Adipocyte (in vitro differentiated cells): ENCODE measurements around the gene THUMPD1.
"Not testable (repeated sequence)": the region's sequence is repeated elsewhere in the genome, so short reads cannot be mapped to it uniquely, and the experiment has no call there.

Experiments used
- DNase-seq: peaks from one replicate; pipeline ENCODE4 v3.0.0-alpha.2; 2015; ENCODE audit warnings: low read depth
- H3K27me3 ChIP-seq: replicated peaks from 2 replicates; pipeline ENCODE4 v1.7.0; 2013; ENCODE audit warnings: mild to moderate bottlenecking, low read length, moderate library complexity; ENCODE audit not compliant: control insufficient read depth, insufficient read depth
- H3K36me3 ChIP-seq: 2 replicates; pipeline ENCODE4 v1.7.0; 2013; ENCODE audit warnings: low read length, mild to moderate bottlenecking, moderate library complexity; ENCODE audit not compliant: control insufficient read depth, insufficient read depth, severe bottlenecking
- H3K4me1 ChIP-seq: 2 replicates; pipeline ENCODE4 v1.7.0; 2013; ENCODE audit warnings: mild to moderate bottlenecking, low read length, moderate library complexity; ENCODE audit not compliant: control insufficient read depth, insufficient read depth
- H3K4me3 ChIP-seq: 2 replicates; pipeline ENCODE4 v1.7.0; 2013; ENCODE audit warnings: mild to moderate bottlenecking, low read length, moderate library complexity
- H3K9ac ChIP-seq: 2 replicates; pipeline ENCODE4 v1.7.0; 2013; ENCODE audit warnings: mild to moderate bottlenecking, low read length, moderate library complexity
- H3K9me3 ChIP-seq: 2 replicates; pipeline ENCODE4 v1.7.0; 2013; ENCODE audit warnings: mild to moderate bottlenecking, low read length, moderate library complexity; ENCODE audit not compliant: control insufficient read depth

Gene THUMPD1

GRCh38 chr16:20726661-20727060, 15.0 kb downstream of the THUMPD1 start:
- DNase-seq, result no peak
- Histone ChIP-seq H3K4me3 (no peak overlapping the region), H3K4me1 (no peaks in the 10 kb centered on the region), H3K27me3 (no peaks in the 10 kb centered on the region), H3K9ac (no peak overlapping the region), H3K9me3 (no peaks in the 10 kb centered on the region), H3K36me3 (peaks cover 3% of the 10 kb centered on the region)

GRCh38 chr16:20720251-20720650, 21.4 kb downstream of the THUMPD1 start:
- H3K9me3 ChIP-seq, result no peaks in the 10 kb centered on the region
- no peak overlapping the region for H3K9ac ChIP-seq
- no peaks in the 10 kb centered on the region for H3K36me3 ChIP-seq
- no peak for DNase-seq
- H3K27me3 ChIP-seq, result no peaks in the 10 kb centered on the region
- H3K4me1 ChIP-seq, result no peaks in the 10 kb centered on the region
- no peak overlapping the region for H3K4me3 ChIP-seq

- H3K36me3 ChIP-seq, DNase-seq, H3K9ac ChIP-seq, H3K4me3 ChIP-seq, H3K27me3 ChIP-seq, H3K4me1 ChIP-seq, H3K9me3 ChIP-seq: not testable (repeated sequence)
These were observed 23.9 kb downstream of the THUMPD1 start for GRCh38 chr16:20717718-20718117.

GRCh38 chr16:20711277-20711911, 30.2 kb downstream of the THUMPD1 start:
- H3K9ac ChIP-seq, result no peak overlapping the region
- DNase-seq, result no peak
- H3K4me3 ChIP-seq, result no peak overlapping the region
- no peaks in the 10 kb centered on the region for H3K36me3 ChIP-seq
- no peaks in the 10 kb centered on the region for H3K27me3 ChIP-seq
- H3K9me3 ChIP-seq, result peaks cover under 1% of the 10 kb centered on the region
- H3K4me1 ChIP-seq, result no peaks in the 10 kb centered on the region

GRCh38 chr16:20708129-20708528, 33.5 kb downstream of the THUMPD1 start:
- not testable (repeated sequence) for H3K9me3 ChIP-seq, H3K9ac ChIP-seq, H3K36me3 ChIP-seq, H3K4me1 ChIP-seq, H3K27me3 ChIP-seq, DNase-seq, H3K4me3 ChIP-seq

- no peaks in the 10 kb centered on the region for H3K4me1 ChIP-seq
- H3K36me3 ChIP-seq, result no peaks in the 10 kb centered on the region
- no peak for DNase-seq
- H3K9me3 ChIP-seq, result peaks cover 3% of the 10 kb centered on the region
- H3K4me3 ChIP-seq, result no peak overlapping the region
- no peaks in the 10 kb centered on the region for H3K27me3 ChIP-seq
- no peak overlapping the region for H3K9ac ChIP-seq
These were observed 34.2 kb downstream of the THUMPD1 start for GRCh38 chr16:20707461-20707860.

- not testable (repeated sequence) for H3K4me1 ChIP-seq, H3K36me3 ChIP-seq, H3K9ac ChIP-seq, H3K4me3 ChIP-seq, H3K27me3 ChIP-seq, DNase-seq, H3K9me3 ChIP-seq
These were observed 35.6 kb downstream of the THUMPD1 start for GRCh38 chr16:20705972-20706371.

GRCh38 chr16:20704281-20704680, 37.3 kb downstream of the THUMPD1 start:
- no peak for DNase-seq
- H3K9me3 ChIP-seq, result peaks cover 3% of the 10 kb centered on the region
- no peaks in the 10 kb centered on the region for H3K36me3 ChIP-seq
- H3K9ac ChIP-seq, result no peak overlapping the region
- H3K4me1 ChIP-seq, result no peaks in the 10 kb centered on the region
- no peak overlapping the region for H3K4me3 ChIP-seq
- peaks cover 8% of the 10 kb centered on the region for H3K27me3 ChIP-seq

GRCh38 chr16:20701692-20702091, 39.9 kb downstream of the THUMPD1 start:
- H3K9me3 ChIP-seq, H3K36me3 ChIP-seq, H3K9ac ChIP-seq, H3K4me1 ChIP-seq, H3K4me3 ChIP-seq, DNase-seq: not testable (repeated sequence)
- H3K27me3 ChIP-seq, result peaks cover 13% of the 10 kb centered on the region

GRCh38 chr16:20696618-20697017, 45.0 kb downstream of the THUMPD1 start:
- Histone ChIP-seq H3K9ac (no peak overlapping the region), H3K4me1 (no peaks in the 10 kb centered on the region), H3K27me3 (peaks cover 13% of the 10 kb centered on the region), H3K4me3 (no peak overlapping the region), H3K9me3 (no peaks in the 10 kb centered on the region), H3K36me3 (no peaks in the 10 kb centered on the region)
- DNase-seq, result no peak

GRCh38 chr16:20695024-20695423, 46.6 kb downstream of the THUMPD1 start:
- no peak for DNase-seq

GRCh38 chr16:20694096-20694495, 47.5 kb downstream of the THUMPD1 start:
- H3K4me3 ChIP-seq, H3K27me3 ChIP-seq, H3K9me3 ChIP-seq, DNase-seq, H3K36me3 ChIP-seq, H3K4me1 ChIP-seq, H3K9ac ChIP-seq: not testable (repeated sequence)

More at GRCh38 chr16:20695024-20695423, 46.6 kb downstream of the THUMPD1 start:
- Histone ChIP-seq H3K4me3 (no peak overlapping the region), H3K9me3 (no peaks in the 10 kb centered on the region), H3K4me1 (no peaks in the 10 kb centered on the region), H3K9ac (no peak overlapping the region), H3K27me3 (peaks cover 13% of the 10 kb centered on the region), H3K36me3 (no peaks in the 10 kb centered on the region)
